Uterus (tissue), 2 donors: Measurements from ENCODE around the gene GABBR1.
"Not testable (repeated sequence)": the region's sequence is repeated elsewhere in the genome, so short reads cannot be mapped to it uniquely, and the experiment has no call there.

Experiments used
- CTCF ChIP-seq, 4 experiments: fragments of 200-600 bp in 2 of 4; fragments of 450-650 bp in 2 of 4; sonication (generic) in 2 of 4; IDR thresholded peaks; one replicate each; pipeline ENCODE4 v1.5.1; 2016 to 2019; ENCODE audit warnings: antibody characterized with exemption in 4 of 4, mild to moderate bottlenecking in 2 of 4, moderate library complexity in 1 of 4
- POLR2A ChIP-seq, 2 donors: fragments of 450-650 bp; IDR thresholded peaks; one replicate each; pipeline ENCODE4 v1.6.1; 2016; ENCODE audit warnings: antibody characterized with exemption in 2 of 2, mild to moderate bottlenecking in 1 of 2, moderate library complexity in 1 of 2

DNA sequence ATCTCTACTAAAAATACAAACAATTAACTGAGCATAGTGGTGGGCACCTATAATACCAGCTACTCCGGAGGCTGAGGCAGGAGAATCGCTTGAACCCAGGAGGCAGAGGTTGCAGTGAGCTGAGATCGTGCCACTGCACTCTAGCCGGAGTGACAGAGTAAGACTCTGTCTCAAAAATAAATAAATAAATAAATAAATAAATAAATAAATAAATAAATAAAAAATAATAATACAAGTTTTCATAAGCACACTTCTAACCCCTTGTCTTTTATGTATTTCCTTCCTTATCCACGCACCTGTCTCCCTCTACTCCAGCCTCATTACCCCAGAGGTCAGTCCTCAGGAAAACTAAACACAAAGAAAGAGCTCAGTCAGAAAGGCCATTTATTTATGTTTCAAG, 39.1 kb upstream of the GABBR1 start:
- TF ChIP-seq CTCF, POLR2A (IDR thresholded peaks at IDR 0.05): not testable (repeated sequence)
